HG03066 (cell line): ENCODE data around the gene MANSC4.
"Not testable (repeated sequence)": the region's sequence is repeated elsewhere in the genome, so short reads cannot be mapped to it uniquely, and the experiment has no call there.

Experiments
- ATAC-seq: cut with Tn5 transposase; IDR thresholded peaks from one replicate; pipeline ENCODE4 v1.9.1; 2021; ENCODE audit warnings: low read depth; ENCODE audit not compliant: unreplicated experiment

The MANSC4 gene

GRCh38 chr12:27756670-27757195 lies 23.3 kb downstream of the MANSC4 start:
- no peak for ATAC-seq

GRCh38 chr12:27754795-27755194 lies 25.2 kb downstream of the MANSC4 start:
- ATAC-seq = no peak

- no peak for ATAC-seq
These were observed 28.5 kb downstream of the MANSC4 start for GRCh38 chr12:27751386-27752047.

- no peak for ATAC-seq
These were observed 32.8 kb downstream of the MANSC4 start for GRCh38 chr12:27747111-27747820.

- ATAC-seq = not testable (repeated sequence)
These were observed 34.3 kb downstream of the MANSC4 start for GRCh38 chr12:27745734-27746133.

GRCh38 chr12:27743601-27744000 lies 36.4 kb downstream of the MANSC4 start:
- no peak for ATAC-seq

- not testable (repeated sequence) for ATAC-seq
These were observed 45.7 kb downstream of the MANSC4 start for GRCh38 chr12:27734321-27734720.

GRCh38 chr12:27733791-27734190 lies 46.2 kb downstream of the MANSC4 start:
- ATAC-seq = no peak

GRCh38 chr12:27733052-27733656 lies 46.9 kb downstream of the MANSC4 start:
- no peak for ATAC-seq

GRCh38 chr12:27732281-27732680 lies 47.8 kb downstream of the MANSC4 start:
- no peak for ATAC-seq

- no peak for ATAC-seq
These were observed 49.9 kb downstream of the MANSC4 start for GRCh38 chr12:27730097-27730588.

GRCh38 chr12:27723212-27723611 lies 56.8 kb downstream of the MANSC4 start:
- ATAC-seq = no peak
